LoVo (cell line): ENCODE data around the gene MEF2A.
"Not testable (repeated sequence)": the region's sequence is repeated elsewhere in the genome, so short reads cannot be mapped to it uniquely, and the experiment has no call there.

Experiments
- DNase-seq: peaks from one replicate; pipeline ENCODE4 v3.0.0-alpha.2; 2016; ENCODE audit warnings: low spot score

The MEF2A gene

DNA sequence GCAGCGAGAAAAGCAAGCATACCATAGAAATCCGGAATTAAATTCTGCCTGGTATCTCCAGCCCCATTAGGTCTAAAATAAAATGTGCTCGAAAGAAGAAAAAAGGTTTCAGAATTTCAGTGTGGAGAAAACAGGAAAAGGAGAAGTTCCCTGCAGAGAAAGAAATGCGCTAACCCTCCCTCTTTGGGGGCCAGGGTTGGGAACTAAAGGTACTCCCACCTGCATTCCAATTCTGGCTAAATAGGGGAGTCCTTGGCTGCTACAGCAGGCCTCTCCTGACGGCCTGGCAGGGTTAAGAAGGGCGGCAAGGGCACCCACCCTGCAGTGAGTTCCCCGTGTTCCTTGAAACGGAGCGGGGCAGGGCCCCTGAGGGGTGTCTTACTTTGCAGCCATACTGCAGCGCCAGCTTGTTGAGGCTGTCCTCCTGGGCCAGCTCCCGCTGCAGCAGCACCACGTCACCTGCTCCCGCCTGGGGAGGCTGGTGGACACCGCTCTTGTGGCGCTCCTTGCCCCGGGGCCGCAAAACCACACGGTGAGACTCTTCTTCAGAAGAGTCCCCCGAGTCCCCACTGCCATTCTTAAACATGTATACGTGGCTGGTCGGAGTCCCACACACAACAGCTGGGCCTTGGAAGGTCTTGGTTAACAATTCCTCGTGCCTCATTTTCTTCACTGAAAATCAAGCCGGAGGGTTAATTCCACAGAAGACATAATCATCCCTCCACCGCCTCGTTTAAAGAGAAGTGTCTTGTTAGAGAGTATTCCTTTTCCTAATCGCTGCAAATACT lies 165.7 kb downstream of the MEF2A start:
- DNase-seq, result no peak

- DNase-seq, result no peak
Measured at GRCh38 chr15:99732124-99732750, 166.5 kb downstream of the MEF2A start.

GRCh38 chr15:99732751-99733267 lies 167.0 kb downstream of the MEF2A start:
- no peak for DNase-seq

GRCh38 chr15:99733268-99734039 lies 167.7 kb downstream of the MEF2A start, which contains the start of gene LYSMD4:
Gene LYSMD4 (minus strand): TSS chr15:99733437. CDS start chr15:99731999, 1,438 bp downstream.
- DNase-seq, result peak; percentile 98

DNA sequence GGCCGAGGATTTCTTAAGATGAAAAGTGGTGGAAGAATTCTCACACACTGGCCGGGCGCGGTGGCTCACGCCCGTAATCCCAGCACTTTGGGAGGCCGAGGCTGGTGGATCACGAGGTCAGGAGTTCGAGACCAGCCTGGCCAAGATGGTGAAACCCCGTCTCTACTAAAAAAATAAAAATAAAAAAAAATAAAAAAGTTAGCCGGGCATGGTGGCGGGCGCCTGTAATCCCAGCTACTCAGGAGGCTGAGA lies 168.2 kb downstream of the MEF2A start:
- DNase-seq, result not testable (repeated sequence)

DNA sequence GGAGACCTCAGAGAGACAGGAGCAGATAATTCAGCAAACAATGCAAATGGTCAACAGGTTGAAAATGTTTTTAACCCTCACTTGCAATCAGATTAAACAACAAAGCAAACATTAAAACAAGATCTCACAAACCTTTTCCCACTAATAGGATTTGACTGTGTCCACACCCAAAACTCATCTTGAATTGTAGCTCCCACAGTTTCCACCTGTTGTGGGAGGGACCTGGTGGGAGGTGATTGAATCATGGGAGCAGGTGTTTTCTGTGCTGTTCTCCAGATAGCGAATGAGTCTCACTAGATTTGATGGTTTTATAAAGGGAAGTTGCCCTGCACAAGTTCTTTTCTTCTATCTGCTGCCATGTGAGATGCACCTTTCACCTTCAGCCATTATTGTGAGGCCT lies 168.8 kb downstream of the MEF2A start:
- no peak for DNase-seq

- no peak for DNase-seq
Measured at GRCh38 chr15:99735868-99736267, 170.1 kb downstream of the MEF2A start.

GRCh38 chr15:99736702-99737101 lies 170.9 kb downstream of the MEF2A start:
- DNase-seq, result no peak

GRCh38 chr15:99738021-99738847 lies 172.4 kb downstream of the MEF2A start:
- no peak for DNase-seq

- no peak for DNase-seq
Measured at GRCh38 chr15:99741835-99742234, 176.1 kb downstream of the MEF2A start.

DNA sequence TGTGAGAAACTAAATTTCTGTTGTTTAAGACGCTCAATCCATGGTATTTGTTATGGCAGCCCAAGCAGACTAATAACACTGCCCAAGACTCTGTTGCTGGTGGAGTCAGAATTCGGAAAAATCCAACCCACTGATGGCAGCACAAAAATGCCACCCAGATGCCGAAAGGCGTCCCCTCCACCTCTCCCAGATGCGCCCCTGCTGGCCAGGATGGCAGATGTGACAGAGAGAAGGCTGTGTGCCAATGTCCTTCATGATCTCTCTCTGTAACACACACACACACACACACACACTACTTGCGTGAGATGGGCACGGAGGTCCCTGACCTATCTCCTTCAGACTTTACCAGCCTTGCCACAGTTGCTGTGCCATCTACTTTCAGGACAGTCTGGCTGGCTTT lies 178.4 kb downstream of the MEF2A start:
- DNase-seq, result no peak

DNA sequence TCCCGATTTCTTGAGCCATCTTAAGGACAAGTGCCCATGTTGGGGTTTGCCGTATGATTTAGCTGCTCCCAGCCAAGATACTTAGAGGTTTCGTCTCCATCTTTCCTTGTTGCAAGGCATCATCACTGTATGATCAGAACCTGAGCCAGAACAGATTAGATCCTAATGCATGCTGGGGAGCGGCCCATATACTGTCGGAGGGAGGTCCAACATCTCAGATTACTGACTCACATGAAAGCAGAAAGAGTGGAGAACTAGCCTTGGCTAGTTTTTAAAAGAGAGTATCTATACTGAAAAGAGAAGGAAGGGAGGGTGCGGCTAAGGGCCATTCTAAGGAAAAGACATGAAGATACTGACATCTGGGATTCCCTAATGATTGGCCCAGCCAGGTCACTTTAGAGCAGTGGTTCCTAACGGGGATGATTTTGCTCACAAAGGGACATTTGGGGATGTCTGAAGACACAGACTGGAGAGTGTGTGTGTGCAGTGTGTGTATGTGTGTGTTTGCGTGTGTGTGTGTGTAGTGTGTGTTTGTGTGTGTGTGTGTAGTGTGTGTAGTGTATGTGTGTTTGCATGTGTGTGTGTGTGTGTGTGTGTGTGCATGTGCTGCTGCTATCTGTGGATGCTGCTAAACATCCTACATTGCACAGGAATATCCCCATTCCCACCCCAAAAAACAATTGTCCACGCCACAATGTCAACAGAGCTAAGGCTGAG lies 179.7 kb downstream of the MEF2A start:
- no peak for DNase-seq

DNA sequence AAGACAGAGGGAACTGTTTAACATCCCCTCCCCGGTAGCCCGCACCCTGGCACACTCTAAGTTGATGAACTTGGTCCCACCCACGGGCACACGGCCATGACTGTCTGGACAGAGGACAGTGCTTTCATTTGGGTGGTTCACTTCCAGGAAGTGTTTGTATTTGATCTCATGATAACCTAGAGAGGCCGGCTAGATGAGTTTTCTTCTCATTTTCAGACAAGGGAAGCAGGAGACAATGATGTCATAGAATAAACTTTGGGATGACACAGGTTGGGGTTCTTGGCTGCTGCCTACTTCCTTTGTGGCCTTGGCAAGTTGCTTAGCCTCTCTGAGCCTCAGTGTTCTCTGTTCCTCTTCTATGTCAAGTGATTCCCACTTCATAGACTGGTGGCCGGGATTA lies 183.6 kb downstream of the MEF2A start:
- DNase-seq, result no peak

GRCh38 chr15:99750326-99750725 lies 184.5 kb downstream of the MEF2A start:
- DNase-seq, result not testable (repeated sequence)

DNA sequence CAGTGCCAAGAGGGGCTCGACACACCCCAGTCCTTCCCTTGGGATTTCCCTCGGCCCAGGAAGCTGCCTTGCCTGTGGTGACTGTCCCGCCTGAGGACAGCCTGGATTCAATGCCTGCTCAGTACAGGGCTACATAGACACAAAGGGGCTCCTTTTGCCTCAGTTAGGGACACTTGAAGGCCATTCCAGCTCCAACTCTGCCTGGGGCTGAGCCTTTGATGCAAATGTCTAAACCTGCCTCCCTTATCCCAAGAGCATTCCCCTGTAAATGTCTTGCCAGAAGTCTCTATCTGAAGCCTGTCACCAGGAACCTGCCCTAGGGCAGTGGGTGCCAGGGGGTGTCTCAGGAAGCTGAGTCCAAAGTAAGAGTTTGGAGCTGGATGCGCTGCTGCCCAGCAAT lies 186.8 kb downstream of the MEF2A start:
- DNase-seq, result no peak

GRCh38 chr15:99753066-99753465 lies 187.3 kb downstream of the MEF2A start:
- no peak for DNase-seq

GRCh38 chr15:99755692-99756409 lies 190.1 kb downstream of the MEF2A start:
- DNase-seq, result peak; percentile 73

GRCh38 chr15:99762288-99762687 lies 196.5 kb downstream of the MEF2A start:
- no peak for DNase-seq

DNA sequence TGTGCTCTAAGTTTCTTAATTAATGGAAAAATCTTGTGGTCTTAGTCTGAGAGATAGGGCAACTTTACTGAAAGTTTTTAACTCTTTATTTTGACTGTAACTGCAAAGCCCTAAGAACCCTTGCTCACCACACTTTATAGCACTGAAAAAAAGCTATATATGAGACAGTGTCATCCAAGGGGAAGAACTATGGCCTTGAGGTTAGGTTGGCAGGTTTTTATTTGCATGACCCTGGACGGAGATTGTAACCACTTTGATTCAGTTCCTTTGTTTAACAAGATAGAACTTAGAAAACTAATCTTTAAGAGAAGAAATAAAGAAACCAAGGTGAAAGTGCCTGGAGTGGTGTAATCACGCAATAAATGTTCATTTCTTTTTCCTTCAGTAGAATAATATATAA lies 198.0 kb downstream of the MEF2A start:
- no peak for DNase-seq

- no peak for DNase-seq
Measured at GRCh38 chr15:99764522-99764921, 198.7 kb downstream of the MEF2A start.
